ENCODE results near the gene CAV1. TPM values are rescaled to one million over a fixed set of nuclear protein-coding genes. Genes with fewer than 3 reads are reported as not detected.
"Not testable (repeated sequence)": the region's sequence is repeated elsewhere in the genome, so short reads cannot be mapped to it uniquely, and the experiment has no call there.

The CAV1 gene
- polyA plus RNA-seq (2013, experiment 1 of 2; ENCODE audit: insufficient read length) = 564 TPM
- polyA plus RNA-seq (2013, experiment 2 of 2; ENCODE audit: insufficient read length) = 552 TPM

GRCh38 chr7:116524609-116525297 lies at the start of gene CAV1:
CAV1 (plus strand) TSS chr7:116525036; CDS start chr7:116525063, 27 bp downstream.
- DNase-seq = peak; percentile 96

- no peak for DNase-seq
These were observed 47.2 kb upstream of the CAV1 start for GRCh38 chr7:116477625-116478024.

GRCh38 chr7:116478834-116479233 lies 46.0 kb upstream of the CAV1 start:
- no peak for DNase-seq

- no peak for DNase-seq
These were observed 41.4 kb upstream of the CAV1 start for GRCh38 chr7:116483271-116483942.

GRCh38 chr7:116484389-116484788 lies 40.4 kb upstream of the CAV1 start:
- not testable (repeated sequence) for DNase-seq

- DNase-seq = no peak
These were observed 36.8 kb upstream of the CAV1 start for GRCh38 chr7:116487907-116488521.

- no peak for DNase-seq
These were observed 34.5 kb upstream of the CAV1 start for GRCh38 chr7:116490351-116490750.

GRCh38 chr7:116491887-116492653 lies 32.8 kb upstream of the CAV1 start:
- DNase-seq = no peak

GRCh38 chr7:116492654-116493109 lies 32.2 kb upstream of the CAV1 start:
- DNase-seq = no peak

- no peak for DNase-seq
These were observed 31.4 kb upstream of the CAV1 start for GRCh38 chr7:116493449-116493848.

GRCh38 chr7:116494472-116494871 lies 30.4 kb upstream of the CAV1 start:
- DNase-seq = no peak

GRCh38 chr7:116495736-116496135 lies 29.1 kb upstream of the CAV1 start:
- DNase-seq = peak; percentile 14

- DNase-seq = no peak
These were observed 28.2 kb upstream of the CAV1 start for GRCh38 chr7:116496653-116497052.

GRCh38 chr7:116497708-116498107 lies 27.1 kb upstream of the CAV1 start:
- DNase-seq = peak; percentile 34

GRCh38 chr7:116499168-116500077 lies 25.4 kb upstream of the CAV1 start, which contains the start of gene CAV2:
CAV2 (plus strand) TSS chr7:116499738; CDS start chr7:116499782, 44 bp downstream.
- DNase-seq = peak; percentile 72

GRCh38 chr7:116500078-116500853 lies 24.6 kb upstream of the CAV1 start:
- no peak for DNase-seq

- DNase-seq = no peak
These were observed 23.2 kb upstream of the CAV1 start for GRCh38 chr7:116501425-116502167.

- DNase-seq = no peak
These were observed 22.4 kb upstream of the CAV1 start for GRCh38 chr7:116502201-116503096.

- no peak for DNase-seq
These were observed 21.0 kb upstream of the CAV1 start for GRCh38 chr7:116503835-116504234.

All from fibroblast of skin of abdomen (primary cell).